Muscle of back (tissue), 11 donors: ENCODE results near the gene ANTXR1. TPM values are rescaled to one million over a fixed set of nuclear protein-coding genes. Genes with fewer than 3 reads are reported as not detected.

Experiments
- DNase-seq, 3 donors: peaks; one replicate each; pipeline versions ENCODE4 v3.0.0 to v3.0.0-alpha.2; 2013
- polyA plus RNA-seq, 10 donors: library from polyadenylated mRNA; unstranded; fragments of 120-200 nt; gene quantifications; one replicate each; pipeline ENCODE4 v1.2.1, GENCODE V29; 2013; ENCODE audit not compliant: insufficient read length in 10 of 10

Gene ANTXR1
- polyA plus RNA-seq, 10 donors, result 131 to 213 (median 153) TPM

DNA sequence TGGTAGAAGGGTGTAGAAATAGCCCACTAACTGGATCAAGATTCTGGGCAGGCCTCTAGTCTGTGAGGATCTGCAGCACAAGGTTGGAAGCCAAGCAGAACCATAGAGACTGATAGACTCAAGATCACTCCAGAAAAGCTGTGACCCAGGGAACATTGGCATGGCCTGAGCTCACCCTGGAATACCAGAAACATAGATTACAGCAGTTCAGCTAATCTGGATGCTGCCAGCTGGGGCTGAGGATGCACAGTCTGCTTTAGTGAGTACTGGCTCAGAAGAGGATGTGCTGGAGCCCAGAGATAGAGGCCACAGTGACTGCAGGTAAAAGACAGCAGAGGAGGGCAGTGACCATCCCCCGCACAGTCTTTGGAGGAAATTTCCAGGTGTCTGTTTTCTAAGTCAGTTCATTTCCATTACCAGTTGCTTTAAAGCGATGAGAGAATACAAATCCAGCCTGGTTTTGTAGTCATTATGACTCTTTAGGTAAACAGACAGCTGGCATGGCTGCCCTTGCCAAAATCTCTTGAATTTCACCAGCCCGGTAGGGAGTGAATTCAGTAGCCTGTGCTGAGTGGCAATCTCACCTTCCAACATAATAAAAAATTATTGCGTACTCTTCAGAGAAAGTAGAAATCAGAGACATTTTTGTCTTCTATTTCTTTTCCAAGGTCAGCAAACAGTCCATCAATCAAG lies 119.2 kb downstream of the ANTXR1 start:
- no peak for DNase-seq

DNA sequence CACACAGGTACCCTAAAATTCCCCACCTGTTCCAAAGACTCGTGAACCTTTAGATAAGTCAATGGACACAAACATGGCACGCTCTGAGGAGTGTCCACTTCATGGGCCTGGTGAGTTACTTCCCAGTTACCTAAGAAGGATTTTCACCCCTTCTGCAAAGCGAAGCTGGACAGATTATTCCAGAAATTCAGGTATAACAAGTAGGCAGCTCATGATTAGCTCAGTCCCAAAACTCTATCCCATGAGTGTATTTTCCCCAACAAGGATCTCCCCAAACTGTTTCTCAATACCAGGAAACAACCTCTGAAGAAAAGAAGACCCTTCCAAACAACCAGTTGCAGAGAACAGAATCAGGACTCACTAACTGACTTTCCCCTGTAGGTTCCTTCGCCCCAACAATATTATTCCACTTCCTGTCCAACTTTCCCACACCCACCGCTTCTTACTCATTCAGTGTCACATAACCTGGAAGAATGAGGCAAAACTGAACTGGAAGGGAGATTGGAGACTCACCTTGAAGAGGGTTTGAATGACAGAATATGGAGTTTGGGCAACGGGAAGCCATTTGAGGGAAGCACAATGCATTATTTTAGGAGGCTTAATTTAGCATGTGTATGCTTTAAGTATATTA lies 120.1 kb downstream of the ANTXR1 start:
- DNase-seq, result no peak

DNA sequence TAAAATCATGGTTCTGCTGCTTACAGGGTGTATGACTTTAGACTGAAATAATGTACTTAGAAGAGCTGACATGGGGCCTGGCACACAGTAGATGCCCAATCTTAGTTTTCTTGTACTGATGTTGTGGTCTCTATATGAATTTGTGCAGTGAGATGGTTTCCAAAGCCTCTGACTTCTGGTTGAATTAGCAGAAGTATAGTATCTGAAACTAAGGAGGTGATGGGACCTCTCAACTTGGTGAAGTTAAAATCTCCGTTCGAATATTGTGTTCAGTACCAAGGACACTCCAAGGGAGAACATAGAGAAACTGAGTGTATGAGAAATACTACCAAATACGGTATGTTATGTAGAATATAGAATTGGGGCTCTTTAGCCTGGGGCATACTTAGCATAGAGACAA lies 120.9 kb downstream of the ANTXR1 start:
- no peak for DNase-seq

DNA sequence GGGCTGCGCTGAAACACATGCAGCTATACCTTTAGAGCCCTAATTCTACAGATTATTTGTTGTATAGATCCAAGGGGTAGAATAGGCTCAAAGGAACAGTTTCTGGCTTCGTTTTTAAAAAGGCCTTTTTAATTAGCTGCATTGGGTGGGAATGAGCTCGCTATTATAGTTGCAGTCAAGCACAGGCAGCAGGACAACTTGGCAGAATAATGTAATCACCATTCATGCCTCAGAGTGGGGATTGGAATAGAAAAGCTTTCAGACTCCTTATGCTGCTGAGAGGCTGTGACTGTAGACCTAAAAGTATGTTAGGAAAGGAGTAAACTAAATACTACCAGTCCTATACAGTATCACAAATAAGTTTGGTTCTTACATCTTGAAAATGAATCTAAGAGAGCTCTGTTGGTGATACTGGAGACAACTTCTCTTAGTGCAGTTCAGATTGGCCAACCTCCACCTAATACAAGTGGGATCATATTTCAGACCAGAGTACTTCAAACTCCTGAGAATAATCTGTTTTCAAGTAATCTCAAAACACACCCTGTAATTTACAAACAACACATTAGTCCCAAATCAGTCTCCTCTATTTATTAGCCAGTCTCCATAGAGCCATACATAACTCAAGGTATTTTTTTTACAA lies 121.4 kb downstream of the ANTXR1 start:
- DNase-seq, result no peak

DNA sequence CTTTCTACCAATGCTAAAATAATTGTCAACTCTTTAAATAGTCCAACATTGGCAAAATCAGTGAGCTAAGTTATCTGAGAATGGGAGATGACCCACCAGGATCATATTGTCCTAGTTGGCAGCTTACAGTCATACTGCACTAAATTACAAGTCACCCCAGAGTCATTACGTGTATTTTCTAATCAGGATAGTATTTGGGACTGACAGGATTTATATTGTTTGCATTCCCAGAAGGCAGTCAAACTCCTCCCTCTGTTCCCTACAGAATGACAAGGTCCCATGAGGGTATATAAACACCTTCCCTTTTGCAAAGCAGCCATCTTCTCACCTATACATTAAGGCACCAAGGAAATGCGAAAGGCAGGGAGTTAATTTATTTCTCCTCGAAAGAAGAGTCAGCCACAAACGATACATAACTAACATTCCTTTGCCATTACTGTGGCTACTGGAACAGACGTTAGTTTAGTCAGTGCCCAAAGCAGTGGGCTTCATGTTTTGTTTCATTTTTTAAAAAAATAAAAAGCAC lies 125.3 kb downstream of the ANTXR1 start:
- peak in 1 of 3 donors; percentile 65 for DNase-seq

DNA sequence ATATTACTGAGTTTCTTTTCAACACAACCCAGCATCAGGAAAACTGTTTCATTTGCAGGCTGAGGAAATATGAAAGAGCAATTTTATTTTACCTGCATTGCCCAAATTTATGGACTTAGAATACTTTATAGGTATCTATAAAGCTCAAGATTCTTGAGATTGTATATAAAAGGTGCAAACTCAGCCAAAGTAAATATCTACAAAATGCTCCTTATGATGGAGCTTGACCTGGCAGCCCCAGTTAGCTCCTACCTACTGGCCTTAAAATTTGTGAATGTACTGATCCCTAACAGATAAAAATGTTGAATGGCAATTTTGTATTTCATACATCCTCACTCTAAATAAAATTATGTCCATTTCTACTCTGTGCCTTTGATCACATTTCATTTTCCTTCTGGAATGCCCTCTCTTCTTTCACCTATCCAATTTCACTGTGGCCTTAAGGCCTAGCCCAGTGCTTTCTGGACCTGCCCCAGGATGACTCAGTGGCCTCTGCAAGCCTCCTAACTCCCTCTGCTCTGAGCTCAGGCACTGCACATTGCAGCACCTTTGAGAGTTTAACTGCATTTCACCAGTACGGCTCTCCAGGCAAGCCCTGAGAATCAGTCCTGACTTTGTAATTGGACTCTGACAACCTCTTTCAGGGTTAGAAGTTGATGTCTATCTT lies 125.9 kb downstream of the ANTXR1 start:
- no peak for DNase-seq

DNA sequence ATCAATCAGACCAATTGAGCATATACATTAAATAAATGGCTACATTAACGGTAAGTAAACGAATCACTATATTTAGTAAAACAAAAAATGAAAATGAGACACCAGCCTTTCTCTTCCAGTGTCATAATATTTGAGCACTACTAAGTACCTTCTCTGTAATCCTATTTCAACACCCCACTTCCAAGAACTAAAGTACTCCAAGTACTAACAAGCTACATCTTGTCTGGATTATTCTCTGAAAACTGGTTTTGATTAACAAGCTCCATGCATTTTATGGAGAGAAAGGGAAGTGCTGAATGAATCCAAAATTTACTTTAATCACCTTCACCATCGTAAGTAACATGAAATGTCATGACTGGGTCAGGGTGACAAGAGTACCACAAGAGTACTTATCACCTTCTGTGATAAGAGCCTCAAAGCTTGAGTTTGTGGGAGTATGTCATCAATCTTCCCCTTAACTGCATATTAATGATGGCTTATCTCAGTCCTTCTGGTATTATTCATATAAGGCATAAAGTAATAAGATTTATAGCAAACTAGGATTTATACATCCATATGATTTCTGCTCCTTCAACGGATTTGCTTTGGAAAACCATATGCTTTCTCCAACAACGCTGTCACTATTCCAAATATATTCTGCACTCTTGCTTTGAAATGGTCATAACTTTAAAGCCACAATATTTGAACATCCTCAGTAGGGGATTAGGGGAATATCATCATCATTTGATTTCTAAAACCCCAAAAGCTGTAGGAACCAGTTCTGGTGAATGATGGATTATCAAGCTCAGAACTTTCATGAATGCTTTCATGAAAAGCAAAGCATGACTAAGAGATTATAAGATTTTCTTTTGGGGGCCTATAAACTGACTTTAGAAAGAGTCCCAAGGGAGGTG lies 127.0 kb downstream of the ANTXR1 start:
- peak in 1 of 3 donors; percentile 21 for DNase-seq

DNA sequence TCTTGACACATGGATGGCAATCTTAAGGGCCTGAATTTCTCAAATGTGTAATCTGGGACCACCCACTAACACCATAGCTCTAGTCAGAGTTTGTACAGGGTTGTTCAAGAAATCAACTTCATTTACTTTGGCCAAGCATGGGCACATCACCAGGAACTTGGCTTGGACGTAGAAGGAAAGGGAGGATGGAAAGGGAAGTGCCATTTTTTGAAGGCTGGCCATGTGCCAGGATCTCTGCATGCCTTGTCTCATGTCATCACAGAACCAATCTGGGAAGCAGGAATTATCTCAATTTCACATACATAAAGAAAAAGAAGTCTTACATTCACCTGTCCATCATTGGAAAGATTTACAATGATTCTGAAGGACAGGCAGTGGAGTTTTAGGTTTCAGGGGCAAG lies 128.1 kb downstream of the ANTXR1 start:
- DNase-seq, result peak in 1 of 3 donors; percentile 29

DNA sequence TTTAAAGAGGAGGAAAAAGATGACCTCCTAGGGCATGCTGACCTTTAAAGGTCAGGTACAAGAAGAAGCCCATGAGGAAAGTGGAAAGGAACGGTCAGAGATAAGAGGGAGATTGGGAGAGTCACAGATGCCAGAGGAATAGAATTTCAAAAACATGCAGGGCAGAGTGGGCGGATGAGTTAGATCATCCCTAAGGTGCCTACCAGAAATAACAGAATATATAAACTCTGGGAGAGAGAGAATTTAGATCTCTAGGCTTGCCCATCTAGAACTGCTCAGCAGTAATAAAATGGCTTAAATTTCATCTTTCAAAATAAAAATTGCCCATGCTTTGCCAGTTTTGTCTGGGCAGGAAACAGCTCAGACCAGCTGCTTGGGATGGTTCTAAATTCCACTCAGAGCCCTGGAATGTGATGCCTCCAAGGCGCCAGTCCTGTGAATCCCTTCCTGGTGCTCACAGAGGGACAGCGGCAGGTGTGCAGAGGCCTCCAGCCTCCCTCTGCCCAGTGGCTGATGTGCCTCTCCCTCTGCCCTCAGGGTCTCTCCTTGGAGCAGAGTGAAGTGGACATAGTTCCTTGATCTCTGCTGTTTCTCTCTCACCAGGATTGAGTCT lies 130.9 kb downstream of the ANTXR1 start:
- DNase-seq, result peak; percentile 54 to 67 (median 66)

DNA sequence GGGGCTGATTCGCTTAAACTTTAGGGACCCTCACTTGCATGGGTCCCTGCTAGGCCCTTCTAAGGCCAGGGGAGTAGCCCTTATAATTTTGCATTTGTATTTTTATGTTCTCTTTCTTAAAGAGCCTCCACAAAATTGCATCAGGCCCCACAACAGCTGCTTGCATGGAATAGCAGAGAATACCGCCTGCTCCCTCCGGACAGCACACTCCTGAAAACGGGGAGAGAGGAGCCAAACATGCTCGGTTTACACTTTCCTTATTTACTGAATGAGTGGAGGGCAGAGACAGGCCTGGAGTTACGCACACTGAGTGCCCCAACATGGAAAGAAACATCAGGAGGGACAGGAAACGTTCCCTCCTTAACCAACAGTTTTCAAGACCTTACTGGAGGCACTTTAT lies 132.2 kb downstream of the ANTXR1 start:
- DNase-seq, result peak in 2 of 3 donors; percentile 53 to 84

DNA sequence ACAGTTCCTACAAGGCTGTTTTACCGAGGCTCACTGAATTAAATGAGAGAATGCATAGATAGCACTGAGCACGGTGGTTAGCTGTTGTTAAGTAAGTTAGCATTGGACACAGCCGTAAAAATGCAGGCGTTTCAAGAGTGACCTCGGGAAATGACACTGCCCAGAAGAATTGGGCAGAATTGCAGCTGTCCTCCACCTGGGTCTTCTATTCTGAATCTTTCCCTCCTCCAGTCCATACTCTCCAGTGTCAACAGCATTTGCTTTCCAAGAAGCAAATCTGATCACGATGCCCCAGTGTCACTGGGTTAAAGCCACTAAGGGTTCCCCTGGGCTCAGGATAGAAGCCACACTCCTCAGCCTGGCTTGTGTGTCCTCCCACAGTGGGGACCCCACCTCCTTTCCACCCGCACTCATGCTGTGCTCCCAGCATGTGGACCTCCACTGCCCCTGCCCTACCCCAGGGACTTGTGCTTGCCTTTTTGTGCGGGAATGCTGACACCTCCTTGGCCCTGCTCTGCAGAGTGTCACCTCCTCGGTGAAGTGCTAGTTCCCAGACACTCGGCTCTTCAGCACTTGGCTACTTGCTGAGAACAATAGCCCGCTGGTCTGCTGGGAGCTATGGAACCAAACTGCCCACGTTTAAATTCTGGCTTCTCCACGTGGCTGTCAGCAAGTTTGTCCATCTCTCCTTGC lies 135.0 kb downstream of the ANTXR1 start:
- no peak for DNase-seq

DNA sequence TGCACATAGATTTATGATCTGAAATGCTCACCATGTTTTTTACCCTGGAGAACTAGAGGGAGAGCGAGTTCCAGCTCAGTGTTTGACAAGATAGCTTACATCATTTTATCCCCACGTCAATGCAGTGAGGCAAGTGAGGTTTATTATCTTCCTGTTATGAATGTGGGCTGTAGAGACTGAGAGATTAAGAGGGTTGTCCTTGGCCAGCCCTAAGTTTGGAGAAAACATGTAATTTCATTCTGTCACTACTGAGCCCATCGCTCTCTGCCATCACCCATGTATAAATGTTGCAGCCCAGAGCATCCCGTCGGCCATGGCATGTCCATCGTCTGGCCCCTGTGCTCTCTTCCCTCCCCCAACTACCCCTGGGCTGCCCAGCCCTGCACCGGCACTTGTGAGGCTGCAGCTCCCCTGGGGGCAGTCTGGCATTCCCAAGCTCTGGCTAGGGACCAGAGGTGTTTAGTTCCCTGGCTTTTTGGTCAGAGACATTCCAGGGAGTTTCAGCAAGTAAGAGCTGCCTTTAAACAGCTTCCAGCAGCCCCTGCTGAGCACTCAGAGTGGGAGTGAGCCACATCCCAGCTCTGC lies 136.7 kb downstream of the ANTXR1 start:
- DNase-seq, result peak; percentile 54 to 88 (median 68)

DNA sequence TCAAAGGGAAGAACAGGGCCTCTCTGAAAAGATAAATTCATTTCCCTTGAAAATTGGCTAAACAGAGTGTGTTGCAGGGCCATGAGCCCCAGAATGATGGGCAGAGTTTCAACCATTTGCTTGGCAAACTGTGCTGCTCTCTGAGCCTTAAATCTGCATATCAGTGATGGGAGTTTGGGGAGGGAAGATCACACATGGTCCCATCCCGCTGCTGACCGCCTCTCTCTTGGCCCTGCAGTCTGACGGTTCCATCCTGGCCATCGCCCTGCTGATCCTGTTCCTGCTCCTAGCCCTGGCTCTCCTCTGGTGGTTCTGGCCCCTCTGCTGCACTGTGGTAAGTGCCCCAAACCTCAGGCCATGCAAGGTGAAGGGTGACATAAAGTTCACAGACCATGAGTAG lies 139.0 kb downstream of the ANTXR1 start:
- DNase-seq, result peak in 1 of 3 donors; percentile 51

DNA sequence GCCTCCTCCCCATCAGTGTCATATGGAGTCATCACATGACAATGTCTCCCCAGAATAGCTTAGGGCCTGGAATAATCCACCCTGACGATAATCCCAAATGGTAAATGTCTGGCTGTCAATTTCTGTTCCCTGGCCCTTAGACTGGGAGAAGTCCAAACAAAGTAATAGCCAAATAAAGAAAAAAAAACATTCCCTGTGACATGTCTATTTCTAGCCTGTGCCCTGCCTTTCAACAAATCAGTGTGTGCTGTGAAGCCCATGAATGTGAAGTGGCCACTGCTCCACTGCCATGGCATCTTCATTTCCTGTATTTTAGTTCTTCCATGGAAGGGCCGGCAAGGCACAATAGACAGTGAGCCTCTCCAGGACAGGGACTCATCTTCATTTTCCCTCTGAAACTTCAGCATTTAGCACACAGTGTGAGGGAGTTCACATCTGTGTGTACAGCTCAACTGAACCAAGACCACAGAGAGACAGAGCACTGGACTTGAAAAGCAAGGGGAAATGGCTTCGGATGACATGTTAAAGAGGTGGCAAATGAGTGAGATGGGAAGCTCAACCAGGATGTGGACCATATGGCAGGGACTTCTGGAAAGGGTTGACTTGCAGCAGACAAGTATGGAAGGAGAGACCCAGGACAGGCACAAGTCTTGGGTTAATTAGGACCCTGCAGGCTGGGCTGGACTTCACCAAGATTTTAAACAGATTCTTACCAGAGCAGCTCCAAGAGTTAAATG lies 140.0 kb downstream of the ANTXR1 start:
- no peak for DNase-seq

DNA sequence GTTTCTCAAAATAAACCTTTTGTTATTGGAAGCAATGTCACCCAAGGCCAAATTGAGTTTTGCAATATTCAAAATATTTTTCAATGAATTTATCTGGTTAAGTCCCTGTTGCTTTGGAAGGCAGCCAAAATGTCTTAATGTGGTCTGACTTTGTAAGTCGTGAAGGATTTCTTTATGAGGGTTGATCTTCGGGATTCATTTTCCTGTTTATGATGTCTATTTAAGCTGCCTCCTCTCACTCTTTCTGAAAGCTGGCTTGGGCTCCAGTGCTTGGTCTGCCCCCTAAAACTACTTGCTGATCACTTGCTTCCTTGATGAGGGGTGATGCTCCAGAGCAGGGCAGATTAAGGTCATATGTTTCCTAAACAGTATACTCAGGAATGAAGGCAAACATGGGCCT lies 141.1 kb downstream of the ANTXR1 start:
- no peak for DNase-seq

DNA sequence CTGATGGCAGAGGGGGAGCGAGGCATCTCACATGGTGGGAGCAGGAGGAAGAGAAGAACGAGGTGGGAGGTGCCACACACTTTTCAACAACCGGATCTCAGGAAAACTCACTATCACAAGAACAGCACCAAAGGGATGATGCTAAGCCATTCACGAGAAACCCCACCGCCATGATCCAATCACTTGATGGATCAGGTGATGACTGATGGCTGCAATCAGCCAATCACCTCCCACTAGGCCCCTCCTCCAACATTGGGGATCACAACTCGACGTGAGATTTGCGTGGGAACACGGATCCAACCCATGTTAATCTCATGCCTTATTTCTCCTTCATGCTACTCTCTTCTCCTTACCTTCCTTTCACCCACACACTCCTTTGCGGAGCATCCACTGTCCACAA lies 143.6 kb downstream of the ANTXR1 start:
- no peak for DNase-seq

DNA sequence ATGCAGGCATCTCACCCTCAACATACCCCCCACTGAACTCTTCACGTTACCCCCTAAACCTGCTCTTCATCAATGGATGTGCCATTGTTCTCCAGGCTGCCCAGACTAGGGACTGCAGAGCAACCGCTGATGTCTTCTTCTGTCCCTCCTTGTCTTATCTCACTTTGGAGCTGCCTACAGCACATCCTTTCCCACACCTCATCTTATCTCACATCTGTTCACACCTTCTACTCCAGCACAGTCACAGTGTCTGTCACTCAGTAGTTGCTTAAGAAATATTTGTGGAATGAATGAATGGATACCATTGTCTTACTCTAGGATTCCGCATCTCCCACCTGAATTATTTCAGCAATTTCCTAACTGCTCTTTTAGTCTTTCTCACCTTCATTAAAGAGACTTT lies 144.5 kb downstream of the ANTXR1 start:
- no peak for DNase-seq

DNA sequence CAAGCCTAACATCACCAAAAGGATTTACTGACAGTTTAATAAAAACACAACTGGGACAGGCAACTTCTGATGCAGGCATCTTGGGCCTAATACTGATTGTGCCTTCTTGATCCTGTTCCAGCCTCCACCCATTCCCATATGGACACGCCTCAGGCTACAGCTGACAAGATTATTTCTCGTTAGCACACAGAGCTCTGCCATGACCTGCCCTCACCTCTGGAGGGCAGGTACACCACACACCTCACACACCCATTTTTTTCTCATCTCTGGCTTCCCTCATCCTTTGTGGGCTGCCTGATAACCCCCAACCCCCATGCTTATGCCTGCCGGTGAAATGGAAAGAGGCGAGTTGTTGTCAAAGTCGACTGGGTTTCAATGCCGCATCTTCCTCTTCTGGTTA lies 147.0 kb downstream of the ANTXR1 start:
- DNase-seq, result no peak

DNA sequence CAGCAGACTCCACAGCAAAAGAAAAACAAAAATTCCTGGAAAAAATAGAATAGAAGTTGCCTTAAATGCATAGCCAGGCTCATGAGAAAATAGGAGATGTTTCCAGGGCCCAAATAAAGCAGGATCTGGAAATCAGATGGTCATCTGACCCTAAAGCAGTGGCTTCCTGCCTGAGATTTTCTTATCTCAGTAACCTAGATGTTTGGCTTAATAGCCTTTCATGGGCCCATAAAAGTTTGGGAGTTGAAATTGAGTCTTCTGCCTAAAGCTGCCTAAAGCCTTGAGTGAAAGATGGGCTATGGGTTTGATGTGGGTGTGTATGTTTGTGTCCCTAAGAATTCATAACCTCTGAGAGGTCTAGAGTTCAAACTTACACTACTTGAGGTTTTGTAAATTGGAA lies 149.1 kb downstream of the ANTXR1 start:
- no peak for DNase-seq
